Endothelial cell of umbilical vein (primary cell): ENCODE data around the gene SLTM. TPM values are rescaled to one million over a fixed set of nuclear protein-coding genes. Genes with fewer than 3 reads are reported as not detected.

Source experiments
- BruUV-seq: library from RNA; stranded (reverse); fragments of 400-500 nt; replicated peaks from 2 replicates; lab custom pipeline; 2021; lab: Mats Ljungman, UMichigan
- CTCF ChIA-PET: fragments of 300-600, 350-600 bp; sonication (Branson Sonifier 250); formaldehyde crosslinking; loops from one replicate; lab custom pipeline; 2021; ENCODE audit warnings: antibody characterized with exemption, inconsistent platforms; lab: Charles Lee
- POLR2A ChIA-PET: fragments of 300-600, 350-600 bp; sonication (Branson Sonifier 250); formaldehyde crosslinking; loops from one replicate; lab custom pipeline; 2021; ENCODE audit warnings: antibody characterized with exemption, inconsistent platforms; lab: Charles Lee
- DNase-seq: peaks from one replicate; pipeline ENCODE4 v3.0.0-alpha.2; 2011; ENCODE audit warnings: low read depth, low spot score
- FAIRE-seq: peaks from 2 replicates; lab custom pipeline; 2011; peaks lifted over from hg19 to GRCh38; lab: Jason Lieb, UNC
- H2AFZ ChIP-seq: 2 replicates; pipeline ENCODE4 v1.6.0; 2012; ENCODE audit warnings: low read depth, low read length, control low read depth, inconsistent platforms
- H3K27ac ChIP-seq: 2 replicates; pipeline ENCODE4 v1.5.1; 2011; ENCODE audit warnings: low read depth, mild to moderate bottlenecking, control low read depth, low read length, moderate library complexity; ENCODE audit not compliant: insufficient read depth
- H3K27me3 ChIP-seq, 2 experiments: 2 replicates each; pipeline versions ENCODE4 v1.6.0 to v1.6.1; 2011; ENCODE audit warnings: low read length in 2 of 2, mixed read lengths in 1 of 2; ENCODE audit not compliant: control insufficient read depth in 2 of 2, insufficient read depth in 2 of 2
- H3K36me3 ChIP-seq, 2 experiments: 2 replicates in 1 of 2; 3 replicates in 1 of 2; pipeline ENCODE4 v1.5.1; 2011; ENCODE audit warnings: low read length in 2 of 2, mild to moderate bottlenecking in 1 of 2, moderate library complexity in 1 of 2; ENCODE audit not compliant: control insufficient read depth in 2 of 2, insufficient read depth in 2 of 2; ENCODE audit errors: extremely low read depth in 1 of 2
- H3K4me1 ChIP-seq: 3 replicates; pipeline ENCODE4 v1.5.1; 2011; ENCODE audit warnings: mild to moderate bottlenecking, low read length; ENCODE audit not compliant: control insufficient read depth, insufficient read depth; ENCODE audit errors: extremely low read depth
- H3K4me2 ChIP-seq: 2 replicates; pipeline ENCODE4 v1.6.1; 2011; ENCODE audit warnings: low read length, control low read depth, mixed read lengths; ENCODE audit not compliant: insufficient read depth
- H3K4me3 ChIP-seq, 3 experiments: fragments of 200-600 bp in 1 of 3; sonication (generic), shearing (Covaris generic) in 1 of 3; replicated peaks in 1 of 3; 2 replicates each; pipeline ENCODE4 v1.5.1; 2011 to 2016; ENCODE audit warnings: control low read depth in 3 of 3, low read length in 3 of 3, mild to moderate bottlenecking in 2 of 3, inconsistent platforms in 1 of 3, low read depth in 1 of 3, moderate library complexity in 1 of 3; ENCODE audit not compliant: insufficient read depth in 1 of 3
- H3K79me2 ChIP-seq: 2 replicates; pipeline ENCODE4 v1.6.0; 2012; ENCODE audit warnings: low read length, inconsistent platforms; ENCODE audit not compliant: control insufficient read depth, insufficient read depth
- H3K9ac ChIP-seq: replicated peaks from 2 replicates; pipeline ENCODE3; 2011; ENCODE audit warnings: low read length, control low read depth; ENCODE audit not compliant: insufficient read depth; ENCODE audit errors: extremely low read depth
- H3K9me1 ChIP-seq: replicated peaks from 3 replicates; pipeline ENCODE4 v1.6.0; 2011; ENCODE audit warnings: mild to moderate bottlenecking, low read length; ENCODE audit not compliant: control insufficient read depth, insufficient read depth; ENCODE audit errors: extremely low read depth
- H3K9me3 ChIP-seq: replicated peaks from 2 replicates; pipeline ENCODE4 v1.5.1; 2012; ENCODE audit warnings: low read length, inconsistent platforms; ENCODE audit not compliant: control insufficient read depth, insufficient read depth
- H4K20me1 ChIP-seq: replicated peaks from 2 replicates; pipeline ENCODE3; 2011; ENCODE audit warnings: mild to moderate bottlenecking, low read length; ENCODE audit not compliant: control insufficient read depth, insufficient read depth; ENCODE audit errors: extremely low read depth
- EZH2 ChIP-seq: IDR thresholded peaks from 2 replicates; pipeline ENCODE4 v1.6.1; 2012; ENCODE audit warnings: borderline replicate concordance, low read depth, mild to moderate bottlenecking, moderate library complexity, low read length, inconsistent platforms; ENCODE audit not compliant: severe bottlenecking
- FOS ChIP-seq: IDR thresholded peaks from 2 replicates; pipeline ENCODE4 v1.6.1; 2011; ENCODE audit warnings: mild to moderate bottlenecking, low read length, moderate library complexity, borderline replicate concordance; ENCODE audit not compliant: insufficient read depth
- GATA2 ChIP-seq: IDR thresholded peaks from 2 replicates; pipeline ENCODE4 v1.7.0; 2011; ENCODE audit warnings: low read depth, mild to moderate bottlenecking, moderate library complexity, mixed read lengths, low read length; ENCODE audit not compliant: insufficient read length, insufficient read depth
- JUN ChIP-seq: IDR thresholded peaks from 2 replicates; pipeline ENCODE4 v1.6.1; 2011; ENCODE audit warnings: borderline replicate concordance, low read depth; ENCODE audit not compliant: insufficient read length, insufficient read depth
- MYC ChIP-seq: IDR thresholded peaks from one replicate; pipeline ENCODE4 v1.6.1; 2011; ENCODE audit warnings: mild to moderate bottlenecking, low read depth, low read length
- POLR2A ChIP-seq: IDR thresholded peaks from 2 replicates; pipeline ENCODE4 v1.6.1; 2012; ENCODE audit warnings: low read depth, mild to moderate bottlenecking, control low read depth, low read length
- POLR2AphosphoS5 ChIP-seq: IDR thresholded peaks from 2 replicates; pipeline ENCODE4 v1.6.1; 2012; ENCODE audit warnings: low read depth, mild to moderate bottlenecking, control low read depth, low read length, moderate library complexity; ENCODE audit not compliant: insufficient read depth
- dilution Hi-C: fragments of 300-500 bp; cut with MboI; formaldehyde crosslinking; loops from one replicate; pipeline ENCODE4 v1.15.0; 2019; ENCODE audit warnings: low sequenced_read_pairs; ENCODE audit not compliant: extremely low pct_ligation_motif_present
- intact Hi-C: fragments of 100-400 bp; cut with micrococcal nuclease; formaldehyde crosslinking; loops from one replicate; pipeline ENCODE4 v1.10.0; 2022
- polyA plus RNA-seq, 4 experiments: library from polyadenylated mRNA; depleted of rRNA in 3 of 4; stranded (reverse) in 3 of 4; unstranded in 1 of 4; fragments of >200 nt; gene quantifications; 2 replicates each; pipeline versions ENCODE4 v1.2.1 to v1.2.3, GENCODE V29; 2011 to 2012; ENCODE audit warnings: missing spikeins in 1 of 4
- total RNA-seq: library from RNA; stranded (reverse); gene quantifications from 2 replicates; pipeline ENCODE4 v1.2.3, GENCODE V29; 2021
- TF ChIP-seq, protein P1 (sequence below): IDR thresholded peaks from 2 replicates; pipeline ENCODE4 v1.6.1; 2011; ENCODE audit not compliant: insufficient read depth, insufficient read length
- TF ChIP-seq, protein P2 (sequence below), 2 donors: IDR thresholded peaks; 1 replicate in 1 of 2; 2 replicates in 1 of 2; pipeline ENCODE4 v1.5.1; 2011; ENCODE audit warnings: low read length in 2 of 2, mild to moderate bottlenecking in 2 of 2, moderate library complexity in 2 of 2, control low read depth in 1 of 2, inconsistent platforms in 1 of 2, low read depth in 1 of 2; ENCODE audit not compliant: insufficient read depth in 1 of 2; ENCODE audit errors: extremely low read depth in 1 of 2

Gene SLTM
- total and polyA plus RNA-seq, 2 donors (not counting 3 experiments of a cell fraction or from before 2014, with no cell fraction given), result 28.1 to 93.0 TPM

DNA sequence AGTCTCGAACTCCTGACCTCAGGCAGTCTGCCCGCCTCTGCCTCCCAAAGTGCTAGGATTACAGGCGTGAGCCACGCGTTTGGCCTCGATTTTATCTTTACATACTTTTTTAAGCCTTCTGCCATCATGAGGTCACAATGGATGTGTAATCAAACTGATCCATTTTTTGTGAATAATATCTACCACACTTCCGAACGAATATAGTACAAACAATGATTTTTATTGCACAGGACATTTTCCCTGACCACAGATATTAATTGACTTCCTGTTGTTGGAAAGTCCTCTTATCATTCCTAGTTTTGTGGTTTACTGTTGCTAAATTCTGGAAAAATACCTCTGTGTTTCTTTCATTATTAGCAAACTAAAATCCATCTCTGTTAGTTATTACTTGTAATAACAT lies 93.4 kb downstream of the SLTM start:
- FAIRE-seq (peak; percentile 74), DNase-seq (peak; percentile 31)
- BruUV-seq, result no TSS peak
- no peak overlapping the region for H3K9ac ChIP-seq
- no peak overlapping the region for H3K4me2 ChIP-seq
- H3K9me1 ChIP-seq, result no peaks in the 10 kb centered on the region
- intact Hi-C loops, result no loop called here
- TF ChIP-seq GATA2, result peak; percentile 39
- no peak for TF ChIP-seq JUN
- no peak for TF ChIP-seq EZH2
- no peak for TF ChIP-seq FOS
- peak; percentile 43 for TF ChIP-seq POLR2AphosphoS5
- TF ChIP-seq, protein P1, sequence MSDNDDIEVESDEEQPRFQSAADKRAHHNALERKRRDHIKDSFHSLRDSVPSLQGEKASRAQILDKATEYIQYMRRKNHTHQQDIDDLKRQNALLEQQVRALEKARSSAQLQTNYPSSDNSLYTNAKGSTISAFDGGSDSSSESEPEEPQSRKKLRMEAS, result no peak
- dilution Hi-C loops, result no loop called here
- H3K4me3 ChIP-seq, result no peak overlapping the region
- CTCF ChIA-PET, result interaction anchor here (0.6 to 1.4 kb wide), 7 partner anchors 11 to 689 kb away, joined by 3 to 9 read pairs (median 4); no protein-coding TSS in a partner anchor
- H3K4me1 ChIP-seq, result peaks cover 8% of the 10 kb centered on the region
- H2AFZ ChIP-seq, result no peak overlapping the region
- POLR2A ChIA-PET, result no interaction called here
- H3K9me3 ChIP-seq, result no peaks in the 10 kb centered on the region
- no peaks in the 10 kb centered on the region for H3K36me3 ChIP-seq
- peaks cover 5% of the 10 kb centered on the region for H4K20me1 ChIP-seq
- no peak overlapping the region for H3K27ac ChIP-seq
- H3K27me3 ChIP-seq, result no peaks in the 10 kb centered on the region
- H3K79me2 ChIP-seq, result no peaks in the 10 kb centered on the region

DNA sequence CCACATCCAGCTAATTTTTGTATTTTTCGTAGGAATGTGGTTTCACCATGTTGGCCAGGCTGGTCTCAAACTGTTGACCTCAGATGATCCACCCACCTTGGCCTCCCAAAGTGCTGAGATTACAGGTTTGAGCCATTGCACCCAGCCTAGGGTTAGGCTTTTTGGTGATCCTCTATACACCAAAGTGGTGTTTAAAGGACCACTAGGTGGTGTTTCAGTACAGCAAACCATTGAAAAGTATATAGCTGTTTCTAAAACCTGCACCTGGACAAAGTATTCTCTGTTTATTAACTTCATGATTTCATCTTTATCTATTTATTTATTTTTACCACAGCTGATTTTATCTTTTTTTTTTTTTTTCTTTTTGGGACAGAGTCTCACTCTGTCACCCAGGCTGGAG lies 94.0 kb downstream of the SLTM start:
- POLR2A ChIA-PET, result interaction anchor here (0.6 kb wide), 1 partner anchor 43 kb away, joined by 3 read pairs; no protein-coding TSS in a partner anchor

More for the DNA sequence above, 94.0 kb downstream of the SLTM start:
- Histone ChIP-seq H3K4me3 (no peak overlapping the region), H3K9me1 (no peaks in the 10 kb centered on the region), H3K79me2 (no peaks in the 10 kb centered on the region), H2AFZ (no peak overlapping the region), H3K4me1 (peaks cover 8% of the 10 kb centered on the region), H3K36me3 (no peaks in the 10 kb centered on the region), H3K4me2 (peak overlapping the region; percentile 6), H4K20me1 (peaks cover 5% of the 10 kb centered on the region), H3K27me3 (no peaks in the 10 kb centered on the region), H3K9ac (no peak overlapping the region), H3K27ac (no peak overlapping the region), H3K9me3 (no peaks in the 10 kb centered on the region)
- CTCF ChIA-PET, result interaction anchor here (0.6 to 1.4 kb wide), 8 partner anchors 11 to 689 kb away, joined by 3 to 9 read pairs (median 4); no protein-coding TSS in a partner anchor
- DNase-seq (no peak), FAIRE-seq (no peak)
- dilution Hi-C loops, result no loop called here
- intact Hi-C loops, result no loop called here
- no TSS peak for BruUV-seq
- TF ChIP-seq, protein P1, result no peak
- no peak for TF ChIP-seq JUN
- no peak for TF ChIP-seq MYC
- TF ChIP-seq POLR2AphosphoS5, result no peak
- TF ChIP-seq FOS, result no peak
- TF ChIP-seq EZH2, result no peak
- no peak for TF ChIP-seq POLR2A
- no peak for TF ChIP-seq GATA2
- TF ChIP-seq, protein P2, sequence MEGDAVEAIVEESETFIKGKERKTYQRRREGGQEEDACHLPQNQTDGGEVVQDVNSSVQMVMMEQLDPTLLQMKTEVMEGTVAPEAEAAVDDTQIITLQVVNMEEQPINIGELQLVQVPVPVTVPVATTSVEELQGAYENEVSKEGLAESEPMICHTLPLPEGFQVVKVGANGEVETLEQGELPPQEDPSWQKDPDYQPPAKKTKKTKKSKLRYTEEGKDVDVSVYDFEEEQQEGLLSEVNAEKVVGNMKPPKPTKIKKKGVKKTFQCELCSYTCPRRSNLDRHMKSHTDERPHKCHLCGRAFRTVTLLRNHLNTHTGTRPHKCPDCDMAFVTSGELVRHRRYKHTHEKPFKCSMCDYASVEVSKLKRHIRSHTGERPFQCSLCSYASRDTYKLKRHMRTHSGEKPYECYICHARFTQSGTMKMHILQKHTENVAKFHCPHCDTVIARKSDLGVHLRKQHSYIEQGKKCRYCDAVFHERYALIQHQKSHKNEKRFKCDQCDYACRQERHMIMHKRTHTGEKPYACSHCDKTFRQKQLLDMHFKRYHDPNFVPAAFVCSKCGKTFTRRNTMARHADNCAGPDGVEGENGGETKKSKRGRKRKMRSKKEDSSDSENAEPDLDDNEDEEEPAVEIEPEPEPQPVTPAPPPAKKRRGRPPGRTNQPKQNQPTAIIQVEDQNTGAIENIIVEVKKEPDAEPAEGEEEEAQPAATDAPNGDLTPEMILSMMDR (IDR thresholded peaks at IDR 0.05; ENCODE audit: extremely low read depth in 1 of 2, insufficient read depth in 1 of 2, low read depth in 1 of 2, low read length in 2 of 2), result no peak
